GM21390 (cell line): ENCODE data around the gene DPYSL3.

Source experiments
- ATAC-seq: cut with Tn5 transposase; IDR thresholded peaks from one replicate; pipeline ENCODE4 v1.9.1; 2021; ENCODE audit not compliant: unreplicated experiment

Gene DPYSL3

DNA sequence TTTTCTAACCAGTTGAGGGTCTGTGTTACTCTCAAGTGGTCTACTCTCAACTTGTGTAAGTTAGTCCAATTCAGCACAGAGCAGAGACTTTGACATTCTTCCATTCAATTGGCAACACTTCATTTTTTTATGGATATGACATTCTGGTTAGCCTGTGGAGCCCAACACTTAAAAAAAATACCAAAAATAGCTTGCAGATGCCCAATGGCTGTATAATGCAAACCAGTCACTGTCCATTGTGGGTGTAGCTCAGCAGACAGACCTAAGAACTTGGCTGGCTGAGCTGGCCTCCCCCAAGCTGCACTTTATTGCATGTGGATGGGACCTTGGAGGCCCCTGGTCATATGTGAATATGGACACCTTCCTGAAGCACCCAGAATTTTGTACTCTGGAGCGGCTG is 103.2 kb downstream of the DPYSL3 start:
- ATAC-seq, result no peak

- peak; percentile 20 for ATAC-seq
These were observed 105.2 kb downstream of the DPYSL3 start for GRCh38 chr5:147404706-147405105.

DNA sequence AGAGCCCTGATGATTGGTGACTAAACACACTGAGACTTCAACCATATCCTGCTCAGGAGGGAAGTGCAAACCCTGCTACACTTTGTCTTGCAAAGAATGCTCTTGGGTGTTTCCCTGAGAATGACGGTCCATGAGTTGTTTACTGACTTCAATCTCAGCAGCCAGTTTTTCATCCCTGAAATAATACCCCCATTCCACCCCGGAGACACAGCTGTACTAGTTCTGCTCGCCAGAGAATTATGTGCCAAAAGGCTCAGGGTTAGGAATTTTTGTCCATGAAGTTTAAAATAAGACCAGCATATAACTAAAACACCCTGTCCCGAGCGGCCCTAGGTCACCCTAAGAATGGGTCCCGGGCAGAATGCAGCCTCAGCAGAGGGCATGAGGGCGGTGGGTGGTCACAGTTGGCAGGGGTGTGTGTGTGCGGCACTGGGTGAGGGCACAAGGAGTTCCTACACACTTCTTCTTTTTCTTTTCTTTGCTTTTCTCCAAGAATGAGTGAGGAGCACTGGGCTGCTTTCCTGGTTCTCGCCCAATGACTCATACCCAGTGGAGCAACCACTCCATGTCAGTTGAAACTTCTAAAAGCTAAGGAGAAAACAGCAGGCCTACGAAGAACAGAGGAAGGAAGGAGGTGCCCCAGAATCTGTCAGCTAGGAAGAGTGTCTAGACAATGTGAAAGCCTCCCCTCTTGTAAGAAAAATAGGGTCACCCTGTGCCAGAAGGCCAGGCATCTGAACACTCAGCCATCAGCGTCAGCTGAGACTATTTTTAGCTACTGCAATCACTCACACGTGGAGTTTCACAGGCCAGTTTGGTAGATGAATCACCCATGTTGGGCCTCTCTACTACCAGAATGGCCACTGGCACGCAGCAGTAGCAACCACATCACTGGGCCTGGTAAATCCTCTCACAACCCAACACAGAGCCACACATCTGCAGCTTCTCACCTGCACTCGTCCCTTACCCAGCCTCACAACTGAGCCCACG is 105.9 kb downstream of the DPYSL3 start:
- ATAC-seq, result peak; percentile 90

DNA sequence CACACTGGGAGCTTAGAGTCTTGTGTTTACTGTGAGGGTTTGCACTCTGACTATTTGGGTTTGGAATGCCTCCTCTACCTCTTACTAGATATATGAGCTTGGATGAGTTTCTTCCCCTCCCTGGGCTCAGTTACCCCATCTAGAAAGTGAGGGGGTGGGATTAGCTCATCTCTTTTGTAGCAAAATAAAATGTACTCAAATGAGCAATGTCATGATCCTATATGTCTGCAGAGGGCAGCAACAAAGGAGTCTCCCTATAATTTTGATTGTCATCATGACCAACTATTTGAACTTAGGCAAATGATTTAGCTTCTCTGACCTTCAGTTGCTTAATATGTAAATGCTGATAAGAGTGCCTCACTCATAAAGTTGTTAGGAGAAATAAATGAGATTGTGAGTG is 109.0 kb downstream of the DPYSL3 start:
- no peak for ATAC-seq

DNA sequence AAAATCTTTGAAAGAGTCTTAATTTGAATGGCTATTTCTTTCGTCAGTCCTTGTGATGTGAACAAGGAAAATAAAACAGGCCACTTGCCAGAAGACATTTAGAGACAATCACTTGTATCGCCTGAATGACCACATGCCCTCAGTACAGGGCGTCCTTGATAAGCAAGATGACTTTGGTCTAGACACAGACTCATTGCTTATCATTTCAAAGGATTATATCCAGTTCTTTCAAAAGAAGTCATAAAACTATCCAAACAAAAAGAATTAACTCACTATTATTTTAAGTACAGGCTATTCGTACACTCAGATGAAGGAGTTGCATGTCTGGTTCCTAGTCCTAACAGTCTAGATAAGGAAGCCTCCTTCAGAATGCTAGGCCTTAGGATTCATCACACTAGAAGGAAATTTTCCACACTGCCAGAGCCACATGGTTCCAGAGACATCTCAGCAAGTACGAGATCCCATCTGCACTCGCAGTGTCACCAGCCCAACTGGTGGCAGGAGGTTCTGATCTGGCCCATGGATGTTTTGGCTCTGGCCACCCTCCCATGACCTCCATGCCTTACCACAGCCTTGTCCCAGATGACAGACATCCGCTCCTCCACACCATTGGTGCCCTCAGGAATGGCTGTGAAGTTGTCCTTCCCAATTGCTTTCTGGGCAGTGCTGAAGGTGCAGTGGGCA is 109.6 kb downstream of the DPYSL3 start:
- ATAC-seq, result no peak

DNA sequence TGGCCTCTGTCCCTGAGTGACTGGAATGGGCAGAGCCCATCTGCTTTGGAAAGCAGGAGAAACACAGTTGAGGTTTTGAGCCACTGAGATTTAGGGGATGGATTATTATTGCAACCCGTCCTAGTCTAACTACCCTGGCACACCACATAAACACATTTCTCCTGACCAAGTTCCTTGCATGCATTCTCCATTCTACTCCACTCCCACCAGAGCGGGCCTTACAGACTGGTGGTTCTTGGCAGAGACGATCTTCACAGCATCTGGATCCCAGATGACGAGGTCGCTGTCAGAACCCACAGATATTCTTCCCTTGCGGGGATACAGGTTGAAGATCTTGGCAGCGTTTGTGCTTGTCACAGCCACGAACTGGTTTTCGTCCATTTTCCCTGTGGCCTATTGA is 111.0 kb downstream of the DPYSL3 start:
- ATAC-seq, result no peak

DNA sequence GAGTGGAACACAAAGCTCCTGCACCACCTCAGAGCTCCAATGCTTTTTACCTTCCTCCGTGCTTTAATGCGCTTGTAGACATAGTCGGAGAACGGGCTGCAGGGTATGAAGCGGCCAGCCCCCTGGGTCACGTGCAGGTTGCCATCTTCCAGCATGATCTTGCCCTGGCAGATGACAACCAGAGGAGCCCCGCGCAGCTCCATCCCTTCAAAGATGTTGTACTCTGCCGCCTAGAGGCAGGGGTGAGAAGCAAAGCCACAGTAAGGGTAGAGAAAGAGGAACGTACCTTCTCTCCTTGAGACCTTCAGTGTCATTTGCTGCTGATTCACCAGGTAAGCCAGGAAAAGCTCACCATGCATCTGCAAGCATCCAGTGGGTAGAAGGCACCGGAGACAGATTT is 112.3 kb downstream of the DPYSL3 start:
- no peak for ATAC-seq

GRCh38 chr5:147396070-147396823 is 113.6 kb downstream of the DPYSL3 start:
- no peak for ATAC-seq

GRCh38 chr5:147393874-147394672 is 115.8 kb downstream of the DPYSL3 start:
- no peak for ATAC-seq

DNA sequence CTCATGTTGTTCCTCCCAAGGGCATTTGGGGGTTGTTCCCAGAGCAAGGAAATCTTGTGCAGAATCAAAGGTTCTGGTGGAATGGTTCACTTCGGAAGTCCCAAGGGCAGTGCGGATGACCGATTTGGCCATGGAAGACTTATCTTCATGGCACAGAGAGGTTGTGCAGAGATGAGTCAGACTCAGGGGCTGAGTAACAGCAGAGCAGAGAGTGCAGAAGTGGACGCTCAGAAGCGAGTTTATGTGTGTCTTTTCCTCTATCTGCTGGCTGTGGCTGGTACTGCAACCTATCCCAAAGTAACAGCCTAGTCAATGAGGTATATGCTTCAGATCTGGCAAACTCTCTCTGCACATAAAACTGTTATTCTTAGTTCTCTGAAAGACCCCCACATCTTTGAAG is 118.1 kb downstream of the DPYSL3 start:
- peak; percentile 90 for ATAC-seq

- ATAC-seq, result no peak
These were observed 119.1 kb downstream of the DPYSL3 start for GRCh38 chr5:147390654-147391225.

DNA sequence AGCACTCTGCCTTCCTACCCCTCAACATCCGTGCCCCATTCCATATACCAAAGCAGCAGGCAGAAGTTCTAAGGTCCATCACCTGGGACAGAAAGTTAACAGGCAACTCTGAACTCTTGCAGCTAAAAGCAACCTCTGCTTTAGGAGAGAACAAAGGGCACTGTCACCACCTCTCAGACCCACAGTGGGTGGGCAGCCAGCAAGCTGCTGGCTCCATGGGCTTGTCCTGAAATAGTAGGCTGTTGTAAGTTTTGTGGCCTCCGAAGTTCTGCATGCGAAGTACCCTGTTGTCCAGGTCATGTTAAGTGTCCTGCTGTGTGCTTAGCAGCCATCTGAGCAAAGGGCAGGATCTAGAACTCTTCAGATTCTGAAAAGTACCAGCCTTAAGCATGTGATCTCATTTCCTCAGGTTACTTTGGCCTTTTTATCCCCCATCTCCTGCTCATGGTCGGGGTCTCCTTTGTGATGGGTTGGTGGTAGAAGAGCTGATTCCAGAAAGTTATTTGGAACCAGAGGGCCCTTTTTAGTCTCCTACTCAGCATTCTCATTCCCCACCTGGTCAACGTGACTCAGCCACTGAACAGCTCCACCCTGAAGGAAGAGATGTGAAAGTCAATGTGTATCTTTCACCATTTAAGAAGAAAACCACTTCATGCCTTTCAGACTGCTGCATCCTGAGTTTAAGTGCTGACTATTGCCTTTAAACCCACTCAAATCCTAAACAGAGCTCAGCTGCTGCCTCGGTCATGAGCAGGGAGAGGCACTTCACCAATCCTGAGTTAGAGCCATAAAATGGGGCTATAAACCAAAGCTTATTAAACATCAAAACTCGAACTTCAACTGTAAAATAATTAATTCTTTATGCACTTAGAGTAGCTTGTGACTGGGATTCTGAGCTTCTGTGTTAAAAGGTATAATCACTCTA is 121.4 kb downstream of the DPYSL3 start:
- no peak for ATAC-seq

- ATAC-seq, result no peak
These were observed 122.8 kb downstream of the DPYSL3 start for GRCh38 chr5:147387109-147387508.

DNA sequence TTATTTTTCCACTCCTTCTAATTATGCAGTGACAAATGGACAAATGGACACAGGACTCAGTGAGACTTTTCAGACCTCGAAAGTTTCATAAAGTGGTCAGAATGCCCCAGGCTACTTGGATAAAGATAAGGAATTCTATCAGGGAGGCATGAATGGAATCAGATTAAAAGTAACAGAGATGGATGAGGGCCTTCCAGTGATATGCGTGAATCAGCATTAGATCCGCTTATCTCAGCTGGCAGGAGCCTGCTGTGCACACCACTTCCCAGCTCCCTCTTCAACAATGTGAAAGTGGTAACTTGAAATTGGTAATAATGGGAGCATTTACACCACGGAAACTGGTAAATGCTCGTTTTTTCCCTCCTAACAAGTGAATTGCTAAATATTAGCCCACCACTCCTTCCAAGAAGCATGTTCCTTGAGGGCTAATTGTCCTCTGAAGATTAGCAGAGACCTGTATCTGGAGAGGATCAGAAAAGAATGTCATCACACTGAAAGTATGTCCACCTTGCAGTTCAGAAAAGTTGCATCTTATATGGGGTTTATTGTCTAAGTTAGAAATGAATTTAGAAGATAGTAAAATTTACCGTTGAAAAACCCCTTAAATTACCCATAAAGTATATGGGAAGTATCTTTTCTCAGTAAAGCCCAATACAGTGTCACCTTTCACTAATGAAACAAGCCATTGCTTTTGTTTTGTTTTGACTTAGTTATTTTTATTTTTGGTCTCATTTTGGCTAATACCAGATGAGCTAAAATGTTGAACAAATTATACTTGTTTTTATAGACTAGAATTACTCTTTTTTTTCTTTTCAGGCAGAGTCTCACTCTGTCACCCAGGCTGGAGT is 125.3 kb downstream of the DPYSL3 start:
- peak; percentile 49 for ATAC-seq

GRCh38 chr5:147382776-147383175 is 127.1 kb downstream of the DPYSL3 start:
- ATAC-seq, result no peak

DNA sequence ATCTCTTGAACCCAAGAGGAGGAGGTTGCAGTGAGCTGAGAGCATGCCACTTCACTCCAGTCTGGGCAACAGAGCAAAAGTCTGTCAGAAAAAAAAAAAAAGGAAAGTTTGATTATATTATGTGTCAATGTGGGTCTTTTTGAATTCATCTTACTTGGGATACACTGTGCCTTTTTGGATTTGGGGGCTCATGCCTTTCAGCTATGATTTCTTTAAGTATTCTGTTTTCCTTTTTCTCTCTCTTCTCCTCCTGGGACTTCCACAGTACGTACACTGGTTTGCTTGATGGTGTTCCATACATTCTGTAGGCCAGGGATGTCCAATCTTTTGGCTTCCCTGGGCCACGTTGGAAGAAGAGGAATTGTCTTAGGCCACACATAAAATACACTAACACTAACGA is 128.3 kb downstream of the DPYSL3 start:
- ATAC-seq, result no peak

GRCh38 chr5:147377682-147378081 is 132.2 kb downstream of the DPYSL3 start:
- ATAC-seq, result no peak

- ATAC-seq, result no peak
These were observed 134.7 kb downstream of the DPYSL3 start for GRCh38 chr5:147375151-147375550.
